ENCODE measurements around the gene TMEM185B. TPM values are rescaled to one million over a fixed set of nuclear protein-coding genes. Genes with fewer than 3 reads are reported as not detected.
"Not testable (repeated sequence)": the region's sequence is repeated elsewhere in the genome, so short reads cannot be mapped to it uniquely, and the experiment has no call there.

TMEM185B gene
- total RNA-seq, 1 donor from 2014 or later = 22.7 TPM

DNA sequence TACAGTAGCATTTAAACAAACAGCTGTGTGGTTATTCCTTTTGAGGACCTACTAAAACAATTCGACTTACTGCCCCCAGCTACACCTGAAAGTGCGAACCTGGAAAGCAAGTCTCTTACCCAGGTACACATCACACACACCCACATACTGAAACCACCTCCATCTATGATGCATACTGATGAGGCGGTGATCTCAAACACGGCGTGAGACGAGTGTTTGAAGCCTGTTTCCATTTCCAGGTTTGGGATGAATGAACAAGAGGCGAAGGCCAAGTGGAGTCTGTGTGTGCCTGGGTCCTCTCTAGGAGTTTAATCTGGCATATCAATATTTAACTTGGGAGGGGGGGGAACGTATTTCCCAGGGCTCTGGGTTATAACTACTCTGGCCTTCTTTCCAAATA, 1.6 kb downstream of the TMEM185B start:
- intact Hi-C loops (cut with DNase I) = loop anchor here (5.0 kb wide), 1 partner anchor 91 kb away; no protein-coding TSS in a partner anchor
- no peak for DNase-seq (ENCODE audit: low spot score)

DNA sequence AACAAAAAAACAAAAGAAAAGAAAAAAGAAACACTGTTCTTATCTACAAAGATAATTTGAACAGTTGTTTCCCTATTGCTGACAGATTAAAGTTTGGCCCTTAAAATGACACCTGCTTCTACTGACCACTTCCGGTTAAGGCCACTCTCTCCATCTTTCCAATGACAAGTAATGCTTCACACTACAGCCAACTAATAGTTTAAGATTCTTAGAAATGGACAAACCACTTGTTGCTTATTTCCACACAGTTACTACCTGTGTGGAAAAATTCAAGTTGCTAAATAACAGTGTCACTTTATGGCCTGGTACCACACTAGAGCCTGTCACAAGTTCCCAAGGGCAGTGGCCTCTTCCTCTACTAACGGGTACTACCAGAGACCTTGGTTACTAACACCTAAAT, 2.4 kb downstream of the TMEM185B start:
- intact Hi-C loops (cut with DNase I) = loop anchor here (5.0 kb wide), 1 partner anchor 92 kb away; no protein-coding TSS in a partner anchor
- no peak for DNase-seq (ENCODE audit: low spot score)

DNA sequence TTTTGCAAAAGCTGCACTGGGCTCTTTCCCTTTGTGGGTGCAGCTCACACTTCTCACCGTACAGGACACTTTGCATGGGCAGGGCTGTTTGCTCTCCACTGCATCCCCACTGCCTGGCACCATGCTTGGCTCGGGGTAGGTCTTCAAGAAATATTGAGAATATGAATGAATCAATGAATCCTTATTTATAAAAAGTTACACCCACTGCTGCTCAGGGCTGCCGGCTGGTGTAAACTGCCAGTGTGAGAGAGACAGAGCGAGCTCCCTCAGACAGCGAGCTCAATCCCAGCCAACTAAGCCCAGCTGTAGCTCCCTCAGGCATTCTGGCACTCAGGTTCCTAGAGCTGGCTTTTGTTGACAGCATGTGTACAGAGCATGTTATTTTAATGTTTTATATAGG, 3.4 kb downstream of the TMEM185B start:
- DNase-seq (ENCODE audit: low spot score) = no peak
- intact Hi-C loops (cut with DNase I) = loop anchor here (5.0 kb wide), 1 partner anchor 93 kb away; no protein-coding TSS in a partner anchor

DNA sequence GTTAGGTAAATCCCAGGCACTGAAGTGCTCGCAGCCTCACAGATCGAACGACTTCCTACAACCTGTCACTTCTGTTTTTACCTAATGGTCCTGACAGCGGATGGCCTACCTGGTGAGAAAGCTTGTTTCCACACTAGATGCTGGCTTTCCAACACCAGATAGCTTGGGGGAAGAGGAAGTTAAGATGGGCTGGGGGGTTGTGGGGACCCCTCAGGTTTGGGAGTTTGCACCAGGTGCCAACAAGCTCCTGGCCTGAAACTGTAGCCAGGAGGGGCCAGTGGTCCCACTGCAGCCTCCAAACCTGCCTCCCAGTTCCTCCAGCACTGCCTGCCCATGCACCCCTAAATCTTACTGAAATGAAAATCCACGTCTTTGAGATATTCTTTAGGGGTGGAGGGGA, 3.9 kb downstream of the TMEM185B start:
- no peak for DNase-seq (ENCODE audit: low spot score)
- intact Hi-C loops (cut with DNase I) = no loop called here

DNA sequence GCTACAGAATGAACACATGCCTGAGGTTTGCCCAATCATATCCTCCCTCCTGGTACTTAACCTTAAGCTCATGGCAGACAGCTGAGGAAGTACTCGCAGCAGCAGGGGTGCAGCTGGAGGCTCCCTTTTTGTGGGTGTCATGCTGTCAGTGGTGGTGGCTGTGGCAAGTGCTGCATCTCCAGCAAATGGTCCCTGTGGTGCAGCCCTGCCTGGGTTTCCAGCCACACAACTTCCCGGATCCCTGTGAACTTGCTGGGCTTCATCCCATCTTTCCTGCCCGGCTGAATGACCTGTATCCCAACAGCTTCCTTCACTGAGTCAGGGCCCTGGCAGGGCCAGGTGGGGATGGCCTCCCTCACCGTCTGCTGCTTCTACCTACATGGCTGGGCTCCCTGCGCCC, 5.0 kb downstream of the TMEM185B start:
- intact Hi-C loops (cut with DNase I) = no loop called here
- DNase-seq (ENCODE audit: low spot score) = no peak

DNA sequence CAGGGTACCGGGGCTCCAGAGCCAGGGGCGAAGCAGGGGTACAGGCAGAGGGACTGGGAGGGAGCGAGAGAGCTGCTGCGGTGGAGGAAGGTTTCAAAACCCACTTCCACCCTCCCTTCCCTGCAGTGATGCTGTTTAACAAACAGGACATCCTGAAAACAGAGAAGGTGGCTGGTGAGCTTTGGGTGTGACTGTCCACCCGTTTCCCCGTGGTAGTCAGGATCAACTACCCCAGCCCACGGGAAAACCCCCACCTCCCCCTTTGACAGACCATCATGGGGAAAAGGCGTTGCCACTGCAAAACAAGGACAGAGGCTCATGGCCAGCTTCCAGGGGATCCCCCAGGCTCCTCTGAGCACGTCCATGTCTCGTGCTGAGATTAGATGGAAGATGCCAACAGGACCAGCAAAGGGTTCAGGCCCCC, 12.9 kb downstream of the TMEM185B start:
- no peak for DNase-seq (ENCODE audit: low spot score)
- intact Hi-C loops (cut with DNase I) = no loop called here

DNA sequence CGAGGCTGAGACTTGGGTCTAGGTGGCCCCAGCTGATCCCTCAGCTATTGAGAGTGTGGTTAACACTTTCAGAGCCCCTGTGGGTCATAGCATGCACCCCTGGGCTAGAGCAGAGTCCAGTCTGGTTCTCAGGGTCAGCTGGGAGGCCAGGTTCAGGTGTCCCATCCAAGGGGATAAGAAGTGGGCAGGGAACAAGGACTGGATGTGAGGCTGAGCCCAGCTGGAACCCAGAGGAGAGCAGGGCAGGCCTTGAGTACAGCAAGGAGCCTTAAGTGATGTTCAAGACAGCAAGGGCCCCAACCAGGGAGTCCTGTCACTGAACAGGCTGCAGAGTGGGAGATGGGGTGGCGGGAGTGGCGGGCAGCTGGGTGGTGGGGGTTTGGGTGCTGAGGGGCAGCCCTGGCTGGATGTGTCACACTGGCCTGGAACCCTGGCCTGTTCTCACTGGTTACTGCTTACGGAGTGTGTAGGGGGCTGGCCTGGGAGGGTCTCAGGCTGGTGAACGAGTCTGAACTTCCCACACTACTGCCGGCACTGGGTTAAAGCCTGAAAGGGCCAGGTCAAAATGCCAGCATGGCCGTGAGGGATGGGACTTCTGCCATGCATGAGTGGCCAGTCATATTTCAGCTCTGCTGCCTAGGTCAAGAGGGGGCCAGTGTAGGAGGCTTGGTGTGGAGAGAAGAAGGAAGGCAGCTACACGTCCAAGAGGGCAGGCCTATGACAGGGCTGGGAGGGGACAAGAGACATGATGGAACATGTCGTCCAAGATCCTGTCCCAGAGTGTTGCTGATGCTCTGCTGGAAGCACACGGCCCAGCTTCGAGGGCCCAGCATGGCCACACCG, 13.6 kb downstream of the TMEM185B start:
- intact Hi-C loops (cut with DNase I) = no loop called here
- no peak for DNase-seq (ENCODE audit: low spot score)

DNA sequence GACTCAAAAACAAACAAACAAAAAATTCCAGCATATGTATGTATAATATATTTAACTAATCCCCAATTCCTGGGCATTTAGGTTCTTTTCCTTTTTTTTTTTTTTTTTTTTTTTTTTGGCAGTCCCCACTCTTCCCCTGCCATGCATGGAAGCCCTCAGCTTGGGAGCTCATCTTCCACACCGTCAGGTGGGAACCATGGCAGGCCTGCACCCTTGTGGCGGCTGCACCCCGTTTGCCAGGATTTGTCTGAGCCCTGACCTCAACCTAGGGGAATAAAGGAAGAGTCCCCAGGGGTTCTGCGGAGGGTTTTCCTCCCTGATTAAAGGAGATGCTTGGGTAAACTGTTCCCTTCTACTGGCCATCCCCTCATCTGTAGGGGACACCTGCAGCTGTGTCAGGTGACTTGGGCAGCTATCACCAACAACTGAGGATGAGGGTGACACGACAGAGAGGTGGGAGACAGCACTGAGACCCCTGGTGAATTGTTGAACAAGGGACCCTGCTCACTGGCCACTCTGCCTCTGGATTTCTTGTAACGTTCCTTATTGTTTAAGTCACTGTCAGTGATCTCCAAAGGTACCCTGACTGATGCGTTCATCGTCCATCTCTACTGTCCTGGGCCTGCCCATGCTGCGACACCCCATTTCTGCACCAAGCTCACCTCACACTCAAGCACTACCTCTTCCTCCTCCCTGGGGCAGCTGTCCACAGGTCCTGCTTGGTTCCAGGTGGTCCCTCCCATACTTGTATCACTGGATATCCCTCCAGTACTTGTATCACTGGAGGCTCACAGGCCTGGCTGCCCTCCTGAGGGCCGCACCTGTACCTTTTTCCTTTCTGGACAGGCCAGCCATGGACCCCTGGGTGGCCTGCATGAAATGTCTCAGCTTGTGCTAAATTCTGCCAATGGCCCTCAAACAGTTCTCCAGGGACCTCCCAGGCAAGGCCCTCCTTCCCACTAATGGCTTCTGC, 14.5 kb downstream of the TMEM185B start:
- intact Hi-C loops (cut with DNase I) = no loop called here
- no peak for DNase-seq (ENCODE audit: low spot score)

DNA sequence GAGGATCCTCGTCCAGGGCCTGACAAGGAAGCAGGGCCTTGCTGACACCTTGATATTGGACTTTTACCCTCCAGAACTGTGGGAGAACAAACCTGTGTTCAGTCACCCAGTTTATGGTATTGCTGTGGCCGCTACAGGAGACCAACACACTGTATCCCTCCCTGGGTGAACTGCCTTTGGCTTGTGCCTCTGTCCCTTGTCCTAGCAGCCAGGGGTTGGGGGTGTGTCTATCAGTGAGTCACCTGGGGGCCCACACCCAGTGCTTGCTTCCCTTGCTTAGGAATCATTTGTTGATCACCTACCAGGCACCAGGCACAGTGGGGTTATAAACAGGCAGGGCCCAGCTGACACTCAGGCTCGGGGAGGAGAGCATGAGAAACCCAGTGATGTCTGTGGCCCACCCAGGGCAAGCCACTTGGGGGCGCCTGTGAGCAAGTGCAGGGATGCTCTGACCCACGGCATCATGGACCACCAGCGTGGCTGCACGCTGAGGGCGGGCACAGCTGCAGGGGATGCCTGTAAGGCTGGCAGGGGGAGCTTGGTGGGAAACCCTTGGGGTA, 17.1 kb downstream of the TMEM185B start:
- no peak for DNase-seq (ENCODE audit: low spot score)
- intact Hi-C loops (cut with DNase I) = no loop called here

DNA sequence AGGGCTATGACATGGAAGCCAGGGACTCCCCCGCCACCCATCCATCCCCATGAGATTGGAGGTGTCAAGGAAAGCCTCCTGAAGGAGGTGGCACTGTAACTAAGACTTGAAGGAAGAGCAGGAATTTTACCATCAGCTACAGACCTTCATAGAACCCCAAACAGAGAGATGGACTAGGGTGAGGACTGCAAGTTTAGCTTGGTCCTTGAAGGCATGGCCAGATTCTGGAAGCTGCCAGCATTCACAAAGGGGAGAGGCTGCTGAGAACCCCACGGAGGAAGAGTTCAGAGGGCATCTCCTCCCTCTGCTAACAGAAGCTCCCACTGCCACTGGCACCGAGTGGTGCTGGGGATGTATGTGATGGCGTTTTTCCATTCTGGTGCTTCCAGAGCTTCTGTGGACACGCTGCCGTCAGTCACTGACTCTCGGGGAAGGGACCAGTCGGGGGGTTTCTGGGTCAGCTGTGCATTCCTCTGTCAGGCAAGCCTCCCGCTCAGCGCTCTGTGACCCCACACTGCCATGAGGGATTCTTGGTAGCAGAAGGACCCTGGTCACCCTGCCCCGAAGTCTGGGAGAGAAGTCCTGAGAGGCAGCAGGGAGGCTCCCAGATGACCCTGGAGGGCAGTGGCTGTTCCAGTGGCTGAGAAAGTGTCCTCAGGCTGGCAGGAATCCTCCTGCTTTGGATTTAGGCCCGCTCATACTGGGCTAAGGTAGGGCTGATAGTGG, 18.1 kb downstream of the TMEM185B start:
- intact Hi-C loops (cut with DNase I) = no loop called here
- no peak for DNase-seq (ENCODE audit: low spot score)

DNA sequence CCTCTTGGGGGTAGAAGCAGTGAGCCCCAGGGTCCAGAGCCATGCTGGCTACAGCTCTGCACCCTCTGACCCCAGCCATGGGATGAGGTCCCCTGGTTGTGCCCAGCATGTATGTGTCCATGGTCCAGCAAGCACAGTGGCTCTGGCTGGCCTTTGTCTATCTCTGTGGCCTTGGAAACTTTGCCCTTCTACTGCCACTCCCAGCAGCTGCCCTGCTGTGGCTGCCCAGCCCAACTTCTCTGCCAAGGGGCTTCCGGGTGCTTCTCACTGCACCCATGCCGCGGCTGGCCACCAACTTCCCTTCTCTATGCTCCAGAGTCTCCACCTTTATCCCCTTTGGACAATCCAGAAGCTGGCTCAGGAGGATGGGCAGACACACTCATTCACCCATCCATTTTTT, 18.8 kb downstream of the TMEM185B start:
- no peak for DNase-seq (ENCODE audit: low spot score)
- intact Hi-C loops (cut with DNase I) = no loop called here

DNA sequence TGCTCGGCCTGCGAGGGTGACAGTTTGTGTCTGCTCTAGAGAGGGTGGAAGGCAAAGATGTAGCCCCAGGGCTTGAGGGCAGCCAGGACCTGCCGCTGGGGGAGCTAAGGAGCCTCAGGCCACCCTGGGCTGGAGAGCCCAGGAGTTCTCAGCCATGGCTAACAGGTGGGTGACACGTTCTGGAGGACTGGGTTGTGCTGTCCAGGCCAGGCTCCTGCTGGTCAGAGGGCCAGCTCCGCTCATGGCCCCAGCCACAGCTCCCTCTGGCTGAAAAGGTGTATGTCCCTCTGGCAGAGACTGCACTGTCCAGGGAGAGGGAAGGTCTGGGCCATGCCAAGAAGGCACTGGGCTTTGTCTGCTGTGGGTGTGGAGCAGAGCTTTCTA, 19.2 kb downstream of the TMEM185B start:
- DNase-seq (ENCODE audit: low spot score) = no peak
- intact Hi-C loops (cut with DNase I) = no loop called here

DNA sequence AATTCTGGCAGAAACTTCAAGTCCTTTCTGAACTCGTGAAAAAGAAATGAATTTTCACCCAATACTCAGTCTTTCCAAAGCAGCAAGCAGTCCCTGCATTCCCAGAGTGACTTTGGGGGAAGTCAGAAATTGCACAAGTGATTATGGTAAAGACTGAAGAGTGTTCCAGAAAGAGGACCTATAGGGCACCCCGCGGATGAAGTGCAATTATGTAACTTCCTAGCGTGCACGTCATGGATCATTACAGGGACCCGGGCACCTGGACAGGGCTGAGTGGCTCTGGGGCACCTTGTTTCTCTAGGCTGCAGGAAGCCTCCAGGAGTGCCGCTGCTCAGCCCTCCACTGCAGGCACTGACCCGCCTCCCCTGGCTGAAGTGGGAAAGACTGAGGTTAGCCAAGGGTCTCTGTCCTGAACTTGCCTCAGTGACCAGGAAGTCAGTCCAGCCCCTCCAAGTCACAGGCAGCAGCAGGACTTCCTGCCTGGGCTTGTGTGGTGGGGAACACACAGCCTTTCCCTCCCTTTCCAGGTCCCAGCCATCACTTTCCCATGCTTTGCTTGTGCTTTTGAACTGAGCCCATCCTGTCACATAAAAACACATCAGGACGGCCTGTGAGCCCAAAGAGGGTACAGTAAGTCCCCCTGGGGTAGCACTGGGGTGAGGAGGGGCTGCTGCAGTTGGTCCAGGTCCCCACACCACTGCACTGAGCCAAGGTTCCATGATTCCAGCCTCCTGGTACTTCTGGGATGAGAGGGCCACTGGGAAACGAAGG, 19.8 kb downstream of the TMEM185B start:
- peak; percentile 85 for DNase-seq (ENCODE audit: low spot score)
- intact Hi-C loops (cut with DNase I) = no loop called here

DNA sequence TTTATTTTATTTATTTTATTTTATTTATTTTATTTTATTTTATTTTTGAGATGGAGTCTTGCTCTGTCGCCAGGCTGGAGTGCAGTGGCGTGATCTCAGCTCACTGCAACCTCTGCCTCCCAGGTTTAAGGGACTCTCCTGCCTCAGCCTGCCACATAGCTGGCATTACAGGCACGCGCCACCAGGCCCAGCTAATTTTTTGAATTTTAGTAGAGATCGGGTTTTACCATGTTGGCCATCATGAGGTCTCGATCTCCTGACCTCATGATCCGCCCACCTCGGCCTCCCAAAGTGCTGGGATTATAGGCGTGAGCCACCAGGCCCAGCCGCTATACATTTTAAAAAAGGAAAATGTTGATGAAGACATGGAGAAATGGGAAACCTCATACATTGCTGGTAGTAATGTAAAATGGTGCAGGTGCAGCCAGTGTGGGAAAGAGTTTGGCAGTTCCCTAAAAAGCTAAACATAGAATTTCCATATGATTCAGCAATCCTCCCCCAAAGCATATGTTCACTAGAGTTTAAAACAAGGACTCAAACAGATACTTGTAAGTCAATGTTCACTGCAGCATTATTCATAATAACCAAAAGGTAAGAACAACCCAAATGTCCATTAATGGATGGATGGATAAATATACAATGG, 23.3 kb downstream of the TMEM185B start:
- intact Hi-C loops (cut with DNase I); DNase-seq (ENCODE audit: low spot score): not testable (repeated sequence)

DNA sequence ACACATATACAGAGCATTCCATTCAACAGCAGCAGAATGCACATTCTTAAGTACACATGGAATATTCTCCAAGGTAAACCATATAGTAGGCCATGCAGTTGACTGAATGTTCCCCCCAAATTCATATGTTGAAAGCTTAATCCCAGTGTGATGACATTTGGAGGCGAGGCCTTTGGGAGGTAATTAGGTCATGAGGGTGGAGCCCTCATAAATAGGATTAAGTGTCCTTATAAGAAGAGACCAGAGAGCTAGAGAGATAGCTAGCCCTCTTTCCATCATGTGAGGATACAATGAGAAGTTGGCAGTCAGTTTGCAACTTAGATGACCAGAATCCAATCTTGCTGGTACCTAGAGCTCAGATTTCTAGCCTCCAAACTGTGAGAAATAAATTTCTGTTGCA, 27.6 kb downstream of the TMEM185B start:
- intact Hi-C loops (cut with DNase I) = no loop called here
- DNase-seq (ENCODE audit: low spot score) = no peak

DNA sequence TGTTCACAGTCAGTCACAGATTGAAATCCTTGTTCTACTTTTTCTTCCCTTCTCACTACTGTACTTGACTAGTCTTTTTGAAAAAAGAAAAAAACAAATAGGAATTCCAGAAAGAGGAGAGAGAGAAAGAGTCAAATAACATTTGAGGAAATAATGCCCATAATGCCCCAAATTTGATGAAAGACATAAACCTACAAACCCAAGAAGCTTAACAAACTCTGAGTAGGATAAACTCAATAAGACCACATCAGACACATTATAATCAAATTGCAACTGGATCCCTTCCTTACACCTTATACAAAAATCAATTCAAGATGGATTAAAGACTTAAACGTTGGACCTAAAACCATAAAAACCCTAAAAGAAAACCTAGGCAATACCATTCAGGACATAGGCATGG, 30.9 kb downstream of the TMEM185B start:
- no peak for DNase-seq (ENCODE audit: low spot score)
- intact Hi-C loops (cut with DNase I) = no loop called here

DNA sequence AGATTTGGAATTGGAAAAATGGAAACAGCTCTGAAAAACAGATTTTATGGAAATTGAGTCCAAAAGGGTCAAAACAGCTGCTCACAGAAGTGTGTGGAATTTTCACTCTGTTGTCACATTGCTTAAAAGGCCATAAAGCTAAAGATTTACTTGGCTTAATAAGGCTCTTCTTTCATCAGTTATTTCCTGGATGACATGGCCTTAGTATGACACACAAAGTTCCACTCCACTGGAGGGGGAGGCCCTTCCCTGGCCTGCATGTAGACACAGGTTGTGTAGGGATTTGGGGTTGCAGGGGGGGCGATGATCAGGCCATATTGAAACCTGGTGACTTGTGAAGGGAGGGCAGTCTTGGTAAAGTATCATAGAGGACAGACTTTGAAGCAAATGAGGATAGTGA, 34.0 kb downstream of the TMEM185B start:
- intact Hi-C loops (cut with DNase I) = no loop called here
- DNase-seq (ENCODE audit: low spot score) = no peak

DNA sequence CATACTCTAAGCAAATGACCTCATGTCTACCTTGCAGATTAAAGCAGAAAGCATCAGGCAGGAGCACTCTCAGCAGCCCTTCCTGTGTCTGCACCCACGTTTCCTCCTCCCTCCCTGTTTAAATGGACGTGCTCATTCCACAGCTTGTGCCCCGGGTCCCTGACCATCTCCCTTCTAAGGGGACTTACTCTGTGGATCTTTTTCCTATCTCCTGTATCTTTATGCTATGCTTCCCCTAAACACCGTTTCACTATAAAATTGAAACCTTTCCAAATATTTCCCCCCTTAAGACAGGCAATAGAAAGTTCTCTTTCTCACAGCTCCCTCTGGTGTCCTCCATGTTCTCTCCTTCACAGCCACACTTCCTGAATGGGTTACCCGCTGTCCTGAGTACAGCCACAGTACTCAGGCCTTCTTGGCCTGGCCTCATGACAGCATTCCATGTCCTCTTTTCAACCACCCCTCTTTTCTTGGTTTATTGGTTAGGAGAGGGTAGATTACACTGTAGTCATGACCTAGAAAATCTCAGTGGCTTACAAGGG, 41.1 kb downstream of the TMEM185B start:
- DNase-seq (ENCODE audit: low spot score) = no peak
- intact Hi-C loops (cut with DNase I) = no loop called here

Measured in cardiac septum (tissue), 1 donor.